PC-9 (cell line): ENCODE results near the gene AZU1. TPM values are rescaled to one million over a fixed set of nuclear protein-coding genes. Genes with fewer than 3 reads are reported as not detected.

Source experiments
- BruUV-seq: library from RNA; stranded (reverse); fragments of 400-500 nt; replicated peaks from 2 replicates; lab custom pipeline; 2021; lab: Mats Ljungman, UMichigan
- CTCF ChIA-PET: fragments of 300-600 bp; sonication (Branson Sonifier 250); formaldehyde crosslinking; loops from one replicate; lab custom pipeline; 2022; ENCODE audit warnings: antibody characterized with exemption; lab: Charles Lee
- POLR2A ChIA-PET: fragments of 300-600 bp; sonication (Branson Sonifier 250); formaldehyde crosslinking; loops from one replicate; lab custom pipeline; 2022; ENCODE audit warnings: antibody characterized with exemption; ENCODE audit not compliant: unreplicated experiment; lab: Charles Lee
- DNase-seq, 2 experiments: peaks; one replicate each; pipeline versions ENCODE4 v3.0.0 to v3.0.0-alpha.2; 2015 to 2022; ENCODE audit warnings: mixed read lengths in 1 of 2
- H2AFZ ChIP-seq: fragments of 200-600 bp; sonication (generic); 2 replicates; pipeline ENCODE4 v1.8.1; 2017; ENCODE audit warnings: antibody characterized with exemption
- H3F3A ChIP-seq: fragments of 200-600 bp; sonication (generic); 2 replicates; pipeline ENCODE4 v1.8.1; 2017; ENCODE audit warnings: antibody characterized with exemption, mild to moderate bottlenecking, low read depth; ENCODE audit not compliant: insufficient read depth
- H3K27ac ChIP-seq: fragments of 200-600 bp; sonication (generic); 2 replicates; pipeline ENCODE4 v1.6.1; 2016; ENCODE audit warnings: mixed run types
- H3K27me3 ChIP-seq: fragments of 200-600 bp; sonication (generic); 2 replicates; pipeline ENCODE4 v1.6.1; 2016; ENCODE audit warnings: low read depth, mixed run types; ENCODE audit not compliant: insufficient read depth
- H3K36me3 ChIP-seq: fragments of 200-600 bp; sonication (generic); 2 replicates; pipeline ENCODE4 v1.6.1; 2016; ENCODE audit warnings: low read depth, mixed run types
- H3K4me1 ChIP-seq: fragments of 200-600 bp; sonication (generic); replicated peaks from 2 replicates; pipeline ENCODE4 v1.6.1; 2016; ENCODE audit warnings: mixed run types; ENCODE audit not compliant: insufficient read depth
- H3K4me2 ChIP-seq: fragments of 200-600 bp; sonication (generic); 2 replicates; pipeline ENCODE4 v1.6.1; 2017; ENCODE audit warnings: mixed run types
- H3K4me3 ChIP-seq: fragments of 200-600 bp; sonication (generic); 2 replicates; pipeline ENCODE4 v1.6.1; 2016; ENCODE audit warnings: mixed run types
- H3K79me2 ChIP-seq: fragments of 200-600 bp; sonication (generic); 2 replicates; pipeline ENCODE4 v1.6.1; 2017; ENCODE audit warnings: low read depth, mixed run types
- H3K9me2 ChIP-seq: fragments of 200-600 bp; sonication (generic); 2 replicates; pipeline ENCODE4 v1.8.1; 2017; ENCODE audit warnings: mild to moderate bottlenecking; ENCODE audit not compliant: insufficient read depth
- H3K9me3 ChIP-seq: fragments of 200-600 bp; sonication (generic); 2 replicates; pipeline ENCODE4 v1.8.1; 2016; ENCODE audit warnings: low read depth; ENCODE audit not compliant: insufficient read depth
- H4K20me1 ChIP-seq: fragments of 200-600 bp; sonication (generic); 2 replicates; pipeline ENCODE4 v1.8.1; 2017; ENCODE audit not compliant: insufficient read depth
- CTCF ChIP-seq: fragments of 200-600 bp; sonication (generic); conservative IDR thresholded peaks from 2 replicates; pipeline ENCODE4 v1.6.1; 2017; ENCODE audit warnings: mixed run types, antibody characterized with exemption, mild to moderate bottlenecking, moderate library complexity
- EZH2 ChIP-seq: fragments of 200-600 bp; sonication (generic); IDR thresholded peaks from 2 replicates; pipeline ENCODE4 v1.8.0; 2017; ENCODE audit warnings: antibody characterized with exemption, low read depth
- intact Hi-C: fragments of 100-400 bp; cut with micrococcal nuclease; formaldehyde crosslinking; loops from one replicate; pipeline ENCODE4 v1.10.0; 2022; ENCODE audit not compliant: unreplicated experiment
- total RNA-seq: library from RNA; stranded (reverse); gene quantifications from 2 replicates; pipeline ENCODE4 v1.2.3, GENCODE V29; 2021

Gene AZU1
- total RNA-seq, 1 experiment from 2014 or later: not detected

GRCh38 chr19:803099-803561, 24.5 kb upstream of the AZU1 start:
- intact Hi-C loops: no loop called here
- ChIA-PET CTCF (no interaction called here), POLR2A (no interaction called here)
- BruUV-seq: no TSS peak
- no peak for DNase-seq
- no peaks in the 10 kb centered on the region for H3K27me3 ChIP-seq
- H3K4me1 ChIP-seq: peaks cover 23% of the 10 kb centered on the region
- H3K36me3 ChIP-seq: peaks cover 38% of the 10 kb centered on the region
- H4K20me1 ChIP-seq: peaks cover 99% of the 10 kb centered on the region
- no peak overlapping the region for H3K4me2 ChIP-seq
- H3F3A ChIP-seq: peaks cover 53% of the 10 kb centered on the region
- no peaks in the 10 kb centered on the region for H3K9me2 ChIP-seq
- peaks cover 95% of the 10 kb centered on the region for H3K79me2 ChIP-seq
- no peak overlapping the region for H2AFZ ChIP-seq
- no peak overlapping the region for H3K27ac ChIP-seq
- no peaks in the 10 kb centered on the region for H3K9me3 ChIP-seq
- TF ChIP-seq CTCF (no peak), EZH2 (no peak)
- no peak overlapping the region for H3K4me3 ChIP-seq

- H3K4me1 ChIP-seq: peaks cover 23% of the 10 kb centered on the region
- no peak for TF ChIP-seq CTCF
- TF ChIP-seq EZH2: no peak
- H3K9me3 ChIP-seq: no peaks in the 10 kb centered on the region
- H3K4me2 ChIP-seq: no peak overlapping the region
- intact Hi-C loops: no loop called here
- no peaks in the 10 kb centered on the region for H3K27me3 ChIP-seq
- H3K27ac ChIP-seq: no peak overlapping the region
- peaks cover 94% of the 10 kb centered on the region for H3K79me2 ChIP-seq
- ChIA-PET POLR2A (no interaction called here), CTCF (no interaction called here)
- H3K36me3 ChIP-seq: peaks cover 38% of the 10 kb centered on the region
- peaks cover 99% of the 10 kb centered on the region for H4K20me1 ChIP-seq
- no peak overlapping the region for H3K4me3 ChIP-seq
- peaks cover 51% of the 10 kb centered on the region for H3F3A ChIP-seq
- H2AFZ ChIP-seq: no peak overlapping the region
- BruUV-seq: no TSS peak
- no peaks in the 10 kb centered on the region for H3K9me2 ChIP-seq
- no peak for DNase-seq
Measured at GRCh38 chr19:803686-804418, 23.8 kb upstream of the AZU1 start.

- H3K79me2 ChIP-seq: peaks cover 91% of the 10 kb centered on the region
- no peaks in the 10 kb centered on the region for H3K27me3 ChIP-seq
- intact Hi-C loops: no loop called here
- TF ChIP-seq EZH2 (no peak), CTCF (no peak)
- H3F3A ChIP-seq: peaks cover 53% of the 10 kb centered on the region
- H3K27ac ChIP-seq: no peak overlapping the region
- ChIA-PET POLR2A (no interaction called here), CTCF (no interaction called here)
- no TSS peak for BruUV-seq
- no peak for DNase-seq
- H3K36me3 ChIP-seq: peaks cover 38% of the 10 kb centered on the region
- H4K20me1 ChIP-seq: peaks cover 99% of the 10 kb centered on the region
- no peaks in the 10 kb centered on the region for H3K9me2 ChIP-seq
- H2AFZ ChIP-seq: no peak overlapping the region
- H3K4me1 ChIP-seq: peaks cover 18% of the 10 kb centered on the region
- no peak overlapping the region for H3K4me3 ChIP-seq
- no peak overlapping the region for H3K4me2 ChIP-seq
- no peaks in the 10 kb centered on the region for H3K9me3 ChIP-seq
Measured at GRCh38 chr19:804419-805165, 23.0 kb upstream of the AZU1 start.
